AG09319 (cell line): Measurements from ENCODE around the gene AGPAT4.

Source experiments
- DNase-seq: peaks from one replicate; pipeline ENCODE4 v3.0.0-alpha.2; 2010; ENCODE audit warnings: low read depth; ENCODE audit errors: extremely low read depth
- CTCF ChIP-seq: IDR thresholded peaks from 2 replicates; pipeline ENCODE4 v1.5.1; 2011; ENCODE audit warnings: low read depth, mild to moderate bottlenecking, inconsistent platforms, low read length, moderate library complexity

AGPAT4 gene

GRCh38 chr6:161194374-161194773 lies 79.5 kb downstream of the AGPAT4 start:
- no peak for DNase-seq
- no peak for TF ChIP-seq CTCF

- no peak for DNase-seq
- no peak for TF ChIP-seq CTCF
Measured at GRCh38 chr6:161192636-161193411, 81.0 kb downstream of the AGPAT4 start.

- no peak for TF ChIP-seq CTCF
- DNase-seq = no peak
Measured at GRCh38 chr6:161191671-161192070, 82.2 kb downstream of the AGPAT4 start.

- no peak for TF ChIP-seq CTCF
- no peak for DNase-seq
Measured at GRCh38 chr6:161191007-161191406, 82.9 kb downstream of the AGPAT4 start.

GRCh38 chr6:161189891-161190290 lies 84.0 kb downstream of the AGPAT4 start:
- no peak for TF ChIP-seq CTCF
- DNase-seq = no peak

GRCh38 chr6:161188547-161189465 lies 85.1 kb downstream of the AGPAT4 start:
- DNase-seq = no peak

More at GRCh38 chr6:161188547-161189465, 85.1 kb downstream of the AGPAT4 start:
- TF ChIP-seq CTCF = no peak
